ENCODE data around the gene F13A1.

Gene F13A1

GRCh38 chr6:6319952-6320811, at the start of gene F13A1:
Gene F13A1, minus strand, starts transcription at chr6:6320662. Its CDS starts 1,998 bp downstream, at chr6:6318664.
- no peak for DNase-seq

GRCh38 chr6:6368684-6369052, 48.2 kb upstream of the F13A1 start:
- DNase-seq = no peak

GRCh38 chr6:6368040-6368683, 47.7 kb upstream of the F13A1 start:
- DNase-seq = no peak

GRCh38 chr6:6366803-6367202, 46.3 kb upstream of the F13A1 start:
- DNase-seq = no peak

GRCh38 chr6:6365242-6365641, 44.8 kb upstream of the F13A1 start:
- no peak for DNase-seq

- DNase-seq = no peak
These were observed 41.8 kb upstream of the F13A1 start for GRCh38 chr6:6362056-6362840.

- DNase-seq = no peak
These were observed 37.1 kb upstream of the F13A1 start for GRCh38 chr6:6357530-6357929.

- no peak for DNase-seq
These were observed 36.6 kb upstream of the F13A1 start for GRCh38 chr6:6357032-6357431.

GRCh38 chr6:6352772-6353171, 32.3 kb upstream of the F13A1 start:
- DNase-seq = no peak

GRCh38 chr6:6351511-6352025, 31.1 kb upstream of the F13A1 start:
- no peak for DNase-seq

- no peak for DNase-seq
These were observed 30.2 kb upstream of the F13A1 start for GRCh38 chr6:6350696-6351095.

GRCh38 chr6:6348256-6348655, 27.8 kb upstream of the F13A1 start:
- no peak for DNase-seq

- DNase-seq = no peak
These were observed 26.1 kb upstream of the F13A1 start for GRCh38 chr6:6346427-6347023.

GRCh38 chr6:6333501-6333900, 13.0 kb upstream of the F13A1 start:
- DNase-seq = no peak

- DNase-seq = no peak
These were observed 12.4 kb upstream of the F13A1 start for GRCh38 chr6:6332811-6333244.

GRCh38 chr6:6331946-6332601, 11.6 kb upstream of the F13A1 start:
- no peak for DNase-seq

GRCh38 chr6:6331393-6331792, 10.9 kb upstream of the F13A1 start:
- no peak for DNase-seq

GRCh38 chr6:6330407-6330806, 9.9 kb upstream of the F13A1 start:
- no peak for DNase-seq

GRCh38 chr6:6328451-6328850, 8.0 kb upstream of the F13A1 start:
- no peak for DNase-seq

GRCh38 chr6:6323352-6323751, 2.9 kb upstream of the F13A1 start:
- no peak for DNase-seq

- DNase-seq = no peak
These were observed 439 bp upstream of the F13A1 start for GRCh38 chr6:6320901-6321300.

All from NCI-H1048 (cell line).